Motor neuron (in vitro differentiated cells): ENCODE data around the gene FRMD4A. TPM values are rescaled to one million over a fixed set of nuclear protein-coding genes. Genes with fewer than 3 reads are reported as not detected.

ENCODE experiments used
- ATAC-seq, 8 experiments: fragments of 200-7000 bp; cut with Tn5 transposase; replicated peaks in 6 of 8; 2 replicates each; pipeline ENCODE4 v1.8.0; 2021; ENCODE audit warnings: mild to moderate bottlenecking in 8 of 8, moderate library complexity in 8 of 8
- H3K27ac ChIP-seq, 2 donors: fragments of 250-450 bp; sonication (Bioruptor Pico); 2 replicates each; pipeline ENCODE4 v1.9.0; 2021; ENCODE audit warnings: antibody characterized with exemption in 2 of 2, mild to moderate bottlenecking in 2 of 2, moderate library complexity in 1 of 2
- H3K4me1 ChIP-seq, 2 donors: fragments of 250-450 bp; sonication (Bioruptor Pico); replicated peaks in 1 of 2; 2 replicates each; pipeline ENCODE4 v1.6.1; 2021; ENCODE audit warnings: antibody characterized with exemption in 2 of 2, mild to moderate bottlenecking in 2 of 2, moderate library complexity in 1 of 2
- H3K4me3 ChIP-seq, 5 donors: fragments of 250-450 bp; sonication (Bioruptor Pico); 2 replicates each; pipeline ENCODE4 v1.9.0; 2021; ENCODE audit warnings: antibody characterized with exemption in 5 of 5, mild to moderate bottlenecking in 5 of 5, moderate library complexity in 4 of 5
- WGBS, 10 experiments: fragments of 450-650 bp; shearing (Covaris generic); methylation state at CpG; one replicate each; pipeline ENCODE4 v1.0.0; 2022; 5-methylcytosine and 5-hydroxymethylcytosine counted together
- in situ Hi-C, 9 experiments: fragments of 400-800 bp; cut with MboI; loops; one replicate each; pipeline ENCODE4 v1.15.0; 2021; ENCODE audit warnings: low sequenced_read_pairs in 9 of 9, low pct_unique_long_range_greater_than_20kb in 2 of 9; ENCODE audit not compliant: unreplicated experiment in 9 of 9
- total RNA-seq, 8 experiments: library from RNA; unstranded; fragments of 300-600 nt; gene quantifications; 2 replicates each; pipeline versions ENCODE4 v1.2.3 to v1.2.4, GENCODE V29; 2022

The FRMD4A gene
- total RNA-seq, 8 experiments from 2014 or later = 18.6 to 87.3 (median 44.5) TPM

DNA sequence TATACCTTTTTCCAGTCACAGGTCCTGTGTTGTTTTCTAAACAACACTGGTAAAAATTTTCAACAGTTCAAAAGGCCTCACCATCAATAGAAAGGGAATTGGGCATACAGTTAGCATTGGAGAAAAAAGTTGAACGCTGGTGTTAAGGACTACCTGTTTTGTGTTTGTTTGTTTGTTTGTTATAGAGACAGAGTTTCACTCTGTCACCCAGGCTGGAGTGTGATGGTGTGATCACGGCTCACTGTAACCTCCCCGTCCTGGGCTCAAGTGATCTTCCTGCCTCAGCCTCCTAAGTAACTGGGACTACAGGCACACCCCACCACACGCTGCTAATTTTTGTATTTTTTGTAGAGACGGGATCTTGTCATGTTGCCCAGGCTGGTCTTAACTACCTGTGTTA, 437.9 kb downstream of the FRMD4A start:
- H3K27ac ChIP-seq = no peak overlapping the region
- H3K4me1 ChIP-seq = peaks cover 16 to 22% of the 10 kb centered on the region in 2 donors
- WGBS, 10 experiments = 88 to 100% (median 94%) methylated on average over 1 to 3 of the region's 5 CpGs; no CpG with 5 or more reads in 3 of the 10 experiments
- ATAC-seq = no peak
- H3K4me3 ChIP-seq = no peak overlapping the region
- in situ Hi-C loops = no loop called here

DNA sequence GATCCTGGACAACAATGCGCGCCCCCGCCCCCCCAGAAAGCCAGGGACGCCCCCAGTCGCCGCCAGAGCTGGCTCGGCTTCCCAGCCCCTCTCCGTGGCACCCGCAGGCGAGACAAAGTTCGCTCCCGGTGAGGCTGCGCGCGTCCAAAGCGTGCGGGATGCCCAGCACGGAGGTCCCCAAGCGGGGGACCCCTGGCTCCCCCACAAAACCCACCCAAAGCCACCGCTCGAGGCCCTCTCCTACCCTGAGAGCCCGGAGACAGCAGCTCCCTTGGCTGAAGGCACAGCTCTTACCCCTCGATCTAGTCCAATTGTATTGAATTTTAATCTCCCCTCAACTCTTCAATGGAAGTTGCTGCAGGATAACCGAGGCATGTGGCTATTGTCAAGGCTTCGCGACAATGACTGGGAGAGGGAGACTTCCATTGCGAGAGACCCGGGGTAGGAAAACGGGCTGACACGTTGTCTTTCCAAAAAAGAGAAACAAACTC, 438.7 kb downstream of the FRMD4A start:
- in situ Hi-C loops = no loop called here
- peaks cover 16 to 22% of the 10 kb centered on the region in 2 donors for H3K4me1 ChIP-seq
- H3K4me3 ChIP-seq = peak overlapping the region; percentile 35 to 56 (median 47)
- 0 to 38% (median 15%) methylated on average over 1 to 11 of the region's 30 CpGs; no CpG with 5 or more reads in 4 of the 10 experiments for WGBS, 10 experiments
- peak overlapping the region; percentile 11 to 14 for H3K27ac ChIP-seq
- ATAC-seq = peak in 6 of 8 experiments; percentile 24 to 42 (median 38)

DNA sequence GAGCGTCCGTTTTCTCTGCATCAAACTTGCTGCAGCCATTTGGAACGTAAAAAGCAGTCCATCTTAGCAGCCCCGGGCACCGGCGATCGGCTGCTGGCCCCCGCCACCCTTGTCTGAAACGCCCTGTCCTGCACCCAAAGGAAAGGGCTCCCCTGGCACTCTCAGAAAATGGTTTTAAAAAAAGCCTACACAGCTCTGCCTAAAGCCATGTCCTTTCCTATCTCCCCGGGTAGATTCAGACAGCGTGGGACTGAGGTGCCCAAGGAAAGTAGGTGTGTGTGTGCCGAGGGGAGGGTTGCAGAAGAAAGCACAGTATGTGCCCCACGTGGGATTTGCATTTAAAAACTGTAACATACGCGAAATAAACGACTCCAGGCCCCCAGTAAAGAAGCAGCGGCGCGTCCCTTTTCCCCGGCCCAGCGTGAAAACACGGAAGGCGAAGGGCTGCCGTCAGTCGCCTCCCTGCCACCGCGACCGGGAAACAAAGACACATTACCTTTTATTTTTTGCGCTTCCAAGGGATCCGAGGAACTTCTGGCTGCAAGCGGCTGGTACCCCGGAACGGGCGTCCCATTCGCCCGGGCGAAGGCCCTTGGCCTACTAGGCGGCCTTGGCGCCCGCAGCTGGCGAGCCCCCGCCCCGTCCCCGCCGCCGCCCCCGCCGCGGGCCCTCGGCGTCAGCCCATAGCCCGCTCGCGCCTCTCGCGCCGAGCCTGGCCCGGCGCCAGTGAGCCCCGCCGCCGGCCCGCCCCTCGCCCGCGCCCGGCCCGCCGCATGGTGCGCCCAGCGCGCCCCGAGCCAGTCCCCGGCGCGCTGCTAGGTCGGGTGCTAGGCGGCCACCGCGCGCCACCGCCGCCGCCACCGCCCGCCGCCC, 439.4 kb downstream of the FRMD4A start:
- peak overlapping the region; percentile 11 to 14 for H3K27ac ChIP-seq
- peak; percentile 81 to 92 (median 86) for ATAC-seq
- H3K4me1 ChIP-seq = peaks cover 16 to 22% of the 10 kb centered on the region in 2 donors
- WGBS, 10 experiments = 3 to 27% (median 8%) methylated on average over 3 to 13 of the region's 87 CpGs; no CpG with 5 or more reads in 5 of the 10 experiments
- in situ Hi-C loops = no loop called here
- peak overlapping the region; percentile 35 to 56 (median 47) for H3K4me3 ChIP-seq

DNA sequence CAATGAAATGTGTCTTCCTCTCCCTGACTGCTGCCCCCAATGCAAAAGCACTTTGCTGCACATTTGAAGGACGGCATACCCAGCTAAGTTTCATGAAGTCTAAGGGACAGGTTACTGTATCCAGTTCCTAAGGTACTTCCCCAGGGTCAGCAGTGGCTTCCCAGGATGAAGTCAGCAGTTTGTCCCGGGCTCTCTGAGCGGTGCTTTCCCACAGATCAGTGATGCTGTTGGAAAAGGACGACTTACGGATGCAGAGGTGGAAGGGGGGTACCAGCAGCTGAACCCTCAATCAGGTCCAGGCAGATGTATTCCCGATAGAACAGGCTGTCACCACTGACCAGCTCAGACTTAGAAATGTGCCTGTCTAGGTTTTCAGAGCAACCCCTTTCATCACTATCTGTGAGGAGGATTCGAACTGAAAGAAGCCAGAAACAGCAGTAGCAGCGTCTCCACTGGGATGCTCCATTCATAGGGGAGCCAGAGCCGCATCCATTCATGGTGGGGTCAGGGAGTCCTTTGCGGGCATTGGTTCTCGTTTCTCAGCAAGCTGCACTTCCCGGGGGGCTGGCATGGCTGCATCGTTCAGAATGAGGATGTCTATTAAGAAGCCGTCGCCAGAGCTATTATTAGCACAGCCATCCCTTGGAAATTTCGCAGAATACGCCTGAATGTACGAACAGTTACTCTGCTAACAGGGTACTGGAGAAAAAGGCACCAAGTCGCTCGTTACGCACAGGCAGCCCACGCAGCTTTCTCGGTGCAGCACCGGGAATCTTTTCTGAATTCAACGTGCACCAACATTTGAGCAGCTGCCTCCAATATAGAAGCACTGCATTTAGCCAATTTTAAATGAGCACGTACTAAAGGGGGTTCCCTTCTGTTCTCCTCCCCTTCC, 440.2 kb downstream of the FRMD4A start:
- H3K27ac ChIP-seq = peak overlapping the region in 1 of 2 donors; percentile 14
- H3K4me3 ChIP-seq = peak overlapping the region; percentile 35 to 56 (median 47)
- ATAC-seq = peak in 5 of 8 experiments; percentile 45 to 59 (median 51)
- H3K4me1 ChIP-seq = peaks cover 18 to 22% of the 10 kb centered on the region in 2 donors
- in situ Hi-C loops = no loop called here
- 0 to 41% (median 12%) methylated on average over 1 to 18 of the region's 26 CpGs; no CpG with 5 or more reads in 2 of the 10 experiments for WGBS, 10 experiments

DNA sequence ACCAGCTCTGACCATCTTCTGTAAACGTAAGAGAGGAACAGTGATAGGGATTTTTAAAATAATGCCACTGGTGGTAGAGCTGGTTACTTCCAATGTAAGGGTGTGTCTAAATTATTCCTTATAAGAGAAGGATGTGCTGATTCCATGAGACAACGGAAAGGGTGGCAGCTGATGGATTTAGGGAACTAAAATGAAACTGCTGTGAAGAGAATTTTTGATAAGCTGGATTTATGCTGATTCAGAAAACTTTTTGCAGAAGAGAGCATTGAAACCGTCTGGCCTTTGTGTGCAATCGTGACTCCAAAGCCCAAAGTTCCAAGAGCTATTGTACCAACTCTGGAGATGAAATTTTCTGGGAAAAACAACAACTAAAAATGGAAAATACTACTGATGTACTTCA, 443.0 kb downstream of the FRMD4A start:
- in situ Hi-C loops = no loop called here

DNA sequence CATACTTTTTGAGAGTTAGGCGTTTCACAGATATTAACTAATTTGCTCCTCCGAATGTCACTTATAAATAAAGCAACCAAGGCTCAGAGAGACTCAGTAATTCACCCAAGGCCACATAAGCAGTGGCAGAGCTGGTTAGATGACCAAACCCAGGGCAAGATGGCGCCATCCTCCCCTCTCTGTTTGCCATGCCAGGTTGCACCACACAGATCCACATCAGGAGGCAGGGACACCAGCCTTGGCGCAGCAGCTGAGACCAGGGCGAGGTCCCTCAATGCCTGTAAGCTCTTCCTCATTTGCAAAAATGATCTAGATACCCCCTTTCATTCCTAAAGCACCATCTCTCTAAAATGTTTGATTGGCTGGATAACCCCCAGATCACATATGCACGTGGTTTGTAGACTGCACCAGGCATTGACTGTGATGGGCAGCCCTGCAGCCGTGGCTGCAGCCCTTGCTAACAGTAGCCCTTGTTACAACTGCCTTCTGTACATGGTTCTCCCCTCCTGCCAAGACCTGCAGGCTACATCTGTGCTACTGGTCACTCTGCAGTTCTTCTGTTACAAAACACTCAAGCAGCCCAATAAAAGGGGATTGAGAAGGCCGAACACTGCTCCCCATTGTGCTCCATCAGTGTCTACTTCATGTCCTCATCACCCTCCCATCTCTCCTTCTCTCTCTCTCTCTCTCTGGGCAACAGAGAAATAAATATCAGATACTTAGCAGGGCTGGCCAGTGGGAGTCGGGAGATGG, 445.3 kb downstream of the FRMD4A start:
- Histone ChIP-seq H3K4me1 (peaks cover 20 to 22% of the 10 kb centered on the region in 2 donors), H3K27ac (no peak overlapping the region), H3K4me3 (no peak overlapping the region)
- in situ Hi-C loops = no loop called here
- ATAC-seq = no peak
- 79 to 100% (median 95%) methylated on average over 1 to 7 of the region's 9 CpGs; no CpG with 5 or more reads in 2 of the 10 experiments for WGBS, 10 experiments

More for the DNA sequence above, 443.0 kb downstream of the FRMD4A start:
- Histone ChIP-seq H3K27ac (no peak overlapping the region), H3K4me3 (no peak overlapping the region), H3K4me1 (peaks cover 20 to 22% of the 10 kb centered on the region in 2 donors)
- 48 to 89% (median 76%) methylated on average over 1 to 4 of the region's 4 CpGs; no CpG with 5 or more reads in 2 of the 10 experiments for WGBS, 10 experiments
- no peak for ATAC-seq

DNA sequence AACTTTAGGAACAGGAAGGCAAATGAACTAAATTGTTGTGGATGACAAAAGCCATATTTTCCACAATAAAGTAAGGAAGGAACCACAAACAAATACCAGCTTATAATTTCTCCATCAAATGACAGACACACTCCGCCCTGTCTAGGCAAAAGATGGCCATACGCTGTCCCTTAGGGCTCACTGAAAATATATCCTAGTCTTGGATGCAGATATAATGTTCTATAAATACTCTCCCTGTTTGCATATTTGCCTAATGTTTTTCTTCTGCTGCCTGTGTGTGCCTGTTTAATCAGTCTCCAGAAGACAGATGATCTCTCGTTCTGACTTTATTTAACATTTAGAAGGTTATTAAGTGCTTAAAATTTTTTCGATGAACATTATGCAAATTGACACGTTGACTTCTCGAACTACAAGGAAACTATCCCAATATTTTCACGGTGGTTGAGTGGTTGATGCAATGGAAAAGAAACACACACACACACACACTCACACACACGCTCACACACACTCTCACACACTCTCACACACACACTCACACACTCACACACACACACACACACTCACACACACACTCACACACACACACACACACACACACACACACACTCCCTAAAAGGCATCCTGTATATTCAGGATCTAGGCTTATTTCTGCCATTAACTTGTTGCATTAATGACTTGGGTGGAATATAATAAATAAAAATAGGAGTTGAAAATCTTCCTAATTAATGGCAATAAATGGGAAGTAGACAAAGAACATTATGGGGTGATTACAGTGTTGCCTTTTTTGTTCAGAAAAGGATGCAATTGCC, 446.9 kb downstream of the FRMD4A start:
- in situ Hi-C loops = no loop called here
- 0 to 100% (median 61%) methylated on average over 1 to 6 of the region's 8 CpGs; no CpG with 5 or more reads in 1 of the 10 experiments for WGBS, 10 experiments
- H3K27ac ChIP-seq = no peak overlapping the region

DNA sequence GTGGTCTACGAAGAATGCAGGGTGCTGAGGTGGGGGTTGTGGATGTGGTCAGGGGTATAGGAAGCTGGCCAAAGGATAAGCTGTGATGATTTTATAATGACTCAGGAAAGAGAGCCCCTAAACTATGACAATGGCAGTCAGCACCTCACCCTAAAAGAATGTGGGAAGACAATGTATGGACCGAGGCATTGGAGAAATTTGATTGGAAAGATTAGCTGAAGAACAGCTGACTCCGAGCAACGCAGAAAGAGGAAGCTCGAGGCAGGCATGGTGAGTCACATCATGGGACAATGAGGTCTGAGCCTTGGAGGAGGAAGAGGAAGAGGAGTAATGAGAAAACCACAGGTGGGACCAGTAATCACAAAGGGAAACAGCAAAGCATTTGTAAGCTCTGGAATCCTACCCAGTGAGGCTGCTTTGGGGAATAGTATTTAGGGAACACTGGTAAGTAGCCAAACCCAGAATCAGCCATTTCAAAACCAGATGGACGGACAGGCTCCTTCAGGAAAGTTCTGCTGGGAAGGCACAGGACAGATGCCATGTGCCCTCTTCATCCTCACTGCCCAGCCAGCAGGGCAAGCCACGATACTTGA, 448.5 kb downstream of the FRMD4A start:
- Histone ChIP-seq H3K4me3 (no peak overlapping the region), H3K4me1 (peaks cover 4 to 9% of the 10 kb centered on the region in 2 donors), H3K27ac (no peak overlapping the region)
- peak in 4 of 8 experiments; percentile 11 to 40 (median 26) for ATAC-seq
- in situ Hi-C loops = no loop called here
- WGBS, 10 experiments = 3 to 68% (median 44%) methylated on average over 1 to 5 of the region's 7 CpGs; no CpG with 5 or more reads in 1 of the 10 experiments

More for the DNA sequence above, 446.9 kb downstream of the FRMD4A start:
- H3K4me3 ChIP-seq = no peak overlapping the region
- H3K4me1 ChIP-seq = peaks cover 5 to 9% of the 10 kb centered on the region in 2 donors
- ATAC-seq = peak in 4 of 8 experiments; percentile 32 to 98 (median 70)

DNA sequence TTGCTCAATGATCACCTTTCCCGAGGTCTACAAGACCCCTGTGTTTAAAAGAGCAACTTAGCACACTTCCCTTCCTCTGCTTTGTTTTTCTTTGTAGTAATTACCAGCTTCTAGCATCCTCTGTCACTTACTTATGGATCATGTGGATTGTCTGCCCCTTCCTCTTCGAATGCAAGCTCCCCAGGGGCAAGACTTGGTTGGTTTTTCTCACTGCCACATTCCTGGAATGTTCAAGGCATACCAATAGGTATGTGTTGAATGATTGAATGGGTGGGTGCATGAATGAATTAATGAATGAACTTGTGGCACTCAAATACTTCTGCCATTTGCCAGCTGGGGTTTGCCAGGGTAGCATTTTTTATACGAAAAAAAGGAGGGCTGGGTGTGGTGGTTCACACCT, 450.0 kb downstream of the FRMD4A start:
- no peak for ATAC-seq
- Histone ChIP-seq H3K4me3 (no peak overlapping the region), H3K4me1 (peaks cover 3 to 9% of the 10 kb centered on the region in 2 donors), H3K27ac (no peak overlapping the region)
- WGBS, 10 experiments = 20 to 87% (median 77%) methylated on average over 1 to 3 of the region's 3 CpGs; no CpG with 5 or more reads in 3 of the 10 experiments
- in situ Hi-C loops = no loop called here

DNA sequence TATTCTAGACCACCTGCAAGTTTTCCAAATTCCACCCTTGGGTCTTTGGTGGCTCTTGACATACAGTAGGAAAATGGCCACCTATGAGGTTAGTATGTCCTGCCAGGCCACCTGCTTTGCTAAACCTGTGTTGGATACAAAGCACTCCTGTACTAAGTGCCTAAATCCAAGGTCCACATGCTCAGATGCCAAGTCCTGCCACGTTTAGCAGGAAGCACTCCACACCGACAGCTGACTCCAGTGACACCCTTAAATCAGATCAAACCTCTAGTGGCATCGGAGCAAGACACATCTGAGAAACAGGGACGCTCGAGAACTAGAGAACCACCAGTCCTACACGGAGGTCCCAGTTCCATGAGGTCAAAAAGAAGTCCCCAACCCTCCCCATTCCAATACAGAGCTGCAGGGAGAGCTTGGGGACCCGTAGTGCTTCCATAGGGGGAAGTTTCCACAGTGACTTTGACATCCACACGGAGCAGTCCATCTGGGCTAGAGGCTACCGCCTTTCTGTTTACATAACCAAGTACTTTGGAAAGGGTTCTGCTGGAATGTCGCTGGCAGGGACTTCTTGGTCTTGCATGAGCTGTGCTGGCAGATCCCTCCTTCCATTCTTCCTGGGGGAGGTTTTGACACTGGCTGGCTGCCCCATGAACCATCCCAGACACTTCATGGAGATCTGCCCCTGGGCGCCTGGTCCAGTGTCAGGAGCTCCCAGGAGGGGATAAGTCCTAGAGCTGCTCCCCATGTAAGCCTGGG, 453.4 kb downstream of the FRMD4A start:
- 29 to 100% (median 73%) methylated on average over 1 to 4 of the region's 11 CpGs; no CpG with 5 or more reads in 2 of the 10 experiments for WGBS, 10 experiments
- in situ Hi-C loops = no loop called here
- Histone ChIP-seq H3K4me3 (no peak overlapping the region), H3K27ac (no peak overlapping the region), H3K4me1 (peaks cover 7 to 8% of the 10 kb centered on the region in 2 donors)
- ATAC-seq = peak in 2 of 8 experiments; percentile 12 to 16
